HepG2 (cell line): ENCODE measurements around the gene RPS6KB1. TPM values are rescaled to one million over a fixed set of nuclear protein-coding genes. Genes with fewer than 3 reads are reported as not detected.
A peak's percentile ranks its signal among the peaks of the same experiment; 100 is the strongest.

Experiments
- ATF5 ChIP-seq: sonication (generic); formaldehyde crosslinking; IDR thresholded peaks from 2 replicates; pipeline ENCODE4 v1.4.0; 2020; ENCODE audit warnings: mild to moderate bottlenecking, low read depth, missing genetic modification reagents
- CSRNP2 ChIP-seq: sonication (generic); formaldehyde crosslinking; conservative IDR thresholded peaks from 2 replicates; pipeline ENCODE4 v1.8.0; 2022; ENCODE audit warnings: low read depth, missing genetic modification reagents
- EEA1 ChIP-seq: sonication (generic); formaldehyde crosslinking; IDR thresholded peaks from 2 replicates; pipeline ENCODE4 v1.5.1; 2020; ENCODE audit warnings: mild to moderate bottlenecking, missing genetic modification reagents, borderline replicate concordance
- FOXA3 ChIP-seq: IDR thresholded peaks from 2 replicates; pipeline ENCODE4 v1.6.1; 2016; ENCODE audit warnings: missing genetic modification reagents, missing compliant biosample characterization
- FOXJ3 ChIP-seq: sonication (generic); formaldehyde crosslinking; IDR thresholded peaks from 2 replicates; pipeline ENCODE4 v1.4.0; 2020; ENCODE audit warnings: missing genetic modification reagents, mild to moderate bottlenecking, borderline replicate concordance
- KMT2A ChIP-seq: sonication (generic); formaldehyde crosslinking; IDR thresholded peaks from 2 replicates; pipeline ENCODE4 v1.4.0; 2020; ENCODE audit warnings: missing genetic modification reagents
- NFE2 ChIP-seq: sonication (generic); formaldehyde crosslinking; IDR thresholded peaks from 2 replicates; pipeline ENCODE4 v1.4.0; 2020; ENCODE audit warnings: missing genetic modification reagents
- NFRKB ChIP-seq: fragments of 450-650 bp; IDR thresholded peaks from 2 replicates; pipeline ENCODE4 v1.6.1; 2017
- NR2C2 ChIP-seq: sonication (generic); formaldehyde crosslinking; IDR thresholded peaks from 2 replicates; pipeline ENCODE4 v1.4.0; 2020; ENCODE audit warnings: missing genetic modification reagents, mild to moderate bottlenecking, moderate library complexity, borderline replicate concordance
- RBFOX2 ChIP-seq: fragments of 200-400 bp; formaldehyde crosslinking; IDR thresholded peaks from 2 replicates; pipeline ENCODE4 v1.6.1; 2017; ENCODE audit warnings: low read depth, mild to moderate bottlenecking, low read length
- RFX1 ChIP-seq: fragments of 450-650 bp; IDR thresholded peaks from 2 replicates; pipeline ENCODE4 v1.6.1; 2017
- SSRP1 ChIP-seq: IDR thresholded peaks from 2 replicates; pipeline ENCODE4 v1.6.1; 2016; ENCODE audit warnings: control low read depth
- TP53 ChIP-seq: sonication (generic); formaldehyde crosslinking; conservative IDR thresholded peaks from 2 replicates; pipeline ENCODE4 v1.4.0; 2020; ENCODE audit warnings: missing genetic modification reagents
- U2AF1 ChIP-seq: fragments of 200-400 bp; formaldehyde crosslinking; optimal IDR thresholded peaks from 2 replicates; pipeline ENCODE3; 2017; ENCODE audit warnings: mild to moderate bottlenecking, low read depth, low read length
- ZC3H4 ChIP-seq: sonication (generic); formaldehyde crosslinking; IDR thresholded peaks from 2 replicates; pipeline ENCODE4 v1.4.0; 2020; ENCODE audit warnings: missing genetic modification reagents, borderline replicate concordance
- ZNF10 ChIP-seq: sonication (generic); formaldehyde crosslinking; IDR thresholded peaks from 2 replicates; pipeline ENCODE4 v1.4.0; 2020; ENCODE audit warnings: mild to moderate bottlenecking, low read depth, missing genetic modification reagents, borderline replicate concordance
- ZNF280B ChIP-seq: sonication (generic); formaldehyde crosslinking; IDR thresholded peaks from 2 replicates; pipeline ENCODE4 v1.5.0; 2020; ENCODE audit warnings: missing genetic modification reagents, mild to moderate bottlenecking, borderline replicate concordance
- ZNF570 ChIP-seq: sonication (generic); formaldehyde crosslinking; IDR thresholded peaks from 2 replicates; pipeline ENCODE4 v1.4.0; 2020; ENCODE audit warnings: mild to moderate bottlenecking, missing genetic modification reagents, borderline replicate concordance
- ZNF703 ChIP-seq: sonication (generic); formaldehyde crosslinking; IDR thresholded peaks from 2 replicates; pipeline ENCODE4 v1.5.1; 2020; ENCODE audit warnings: missing genetic modification reagents, mild to moderate bottlenecking, moderate library complexity, borderline replicate concordance
- ZNF709 ChIP-seq: sonication (generic); formaldehyde crosslinking; IDR thresholded peaks from 2 replicates; pipeline ENCODE4 v1.5.0; 2020; ENCODE audit warnings: mild to moderate bottlenecking, missing genetic modification reagents
- ZNF747 ChIP-seq: sonication (generic); formaldehyde crosslinking; IDR thresholded peaks from 2 replicates; pipeline ENCODE4 v1.8.1; 2023; ENCODE audit warnings: missing genetic modification reagents, mild to moderate bottlenecking, borderline replicate concordance
- ZNF878 ChIP-seq: sonication (generic); formaldehyde crosslinking; IDR thresholded peaks from 2 replicates; pipeline ENCODE4 v1.8.1; 2023; ENCODE audit warnings: mild to moderate bottlenecking, missing genetic modification reagents, moderate library complexity
- polyA plus RNA-seq, 8 experiments: library from polyadenylated mRNA; depleted of rRNA in 3 of 8; stranded (reverse) in 7 of 8; unstranded in 1 of 8; fragments of >200 nt; fragmentation: Illumina TruSeq in 4 of 8; extraction: Trizol in 4 of 8; gene quantifications; 2 replicates each; pipeline versions ENCODE4 v1.2.1 to v1.2.3, GENCODE V29; 2011 to 2016; ENCODE audit warnings: low read depth in 4 of 8, missing spikeins in 1 of 8, mixed read lengths in 1 of 8; ENCODE audit not compliant: insufficient read depth in 1 of 8
- total RNA-seq, 5 experiments: library from RNA; depleted of rRNA; stranded (reverse); fragments of >200 nt; fragmentation: Illumina TruSeq; extraction: Trizol; gene quantifications; 2 replicates each; pipeline ENCODE4 v1.2.3, GENCODE V29; 2016; ENCODE audit warnings: low read depth in 1 of 5
- TF ChIP-seq, protein P1 (sequence below): sonication (generic); formaldehyde crosslinking; IDR thresholded peaks from 2 replicates; pipeline ENCODE4 v1.5.0; 2020; ENCODE audit warnings: mild to moderate bottlenecking, missing genetic modification reagents
- TF ChIP-seq, protein P2 (sequence below): sonication (generic); formaldehyde crosslinking; IDR thresholded peaks from 2 replicates; pipeline ENCODE4 v1.8.0; 2023; ENCODE audit warnings: mild to moderate bottlenecking, missing genetic modification reagents
- TF ChIP-seq, protein P3 (sequence below): IDR thresholded peaks from 2 replicates; pipeline ENCODE4 v1.6.1; 2016

RPS6KB1 gene
- total and polyA plus RNA-seq, 2 of the 13 experiments (the other 11 are each of a cell fraction or from before 2014, with no cell fraction given), result 16.5 to 42.2 TPM

DNA sequence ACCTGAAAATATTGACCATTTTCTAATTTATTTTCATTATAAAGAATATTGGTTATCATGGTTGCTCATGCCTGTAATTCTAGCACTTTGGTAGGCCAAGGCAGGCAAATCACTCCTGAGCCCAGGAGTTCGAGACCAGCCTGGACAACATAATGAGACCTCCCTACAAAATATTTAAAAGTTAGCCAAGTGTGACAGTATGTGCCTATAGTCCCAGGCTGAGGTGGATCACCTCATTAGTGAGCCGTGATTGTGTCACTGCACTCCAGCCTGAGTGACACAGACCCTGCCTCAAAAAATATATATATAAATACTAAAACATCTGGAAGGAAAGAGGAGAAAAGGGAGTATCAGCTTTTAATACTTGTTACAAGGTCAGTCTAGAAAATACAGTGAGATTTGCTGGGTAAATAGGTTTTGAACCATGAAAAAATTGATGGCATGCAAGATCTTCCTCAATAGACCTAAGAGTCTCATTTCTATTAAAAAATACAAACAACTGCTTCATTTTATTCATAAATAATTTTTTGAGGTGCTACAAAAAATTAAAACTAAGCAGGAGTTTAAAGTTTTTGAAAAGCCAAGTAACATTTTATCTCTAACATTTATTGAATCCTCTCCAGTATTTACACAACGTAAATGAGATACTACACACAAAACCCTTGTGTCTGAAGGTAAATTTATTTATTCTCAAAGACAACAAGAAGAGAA is 47.9 kb upstream of the RPS6KB1 start (continued):
- TF ChIP-seq, protein P1, sequence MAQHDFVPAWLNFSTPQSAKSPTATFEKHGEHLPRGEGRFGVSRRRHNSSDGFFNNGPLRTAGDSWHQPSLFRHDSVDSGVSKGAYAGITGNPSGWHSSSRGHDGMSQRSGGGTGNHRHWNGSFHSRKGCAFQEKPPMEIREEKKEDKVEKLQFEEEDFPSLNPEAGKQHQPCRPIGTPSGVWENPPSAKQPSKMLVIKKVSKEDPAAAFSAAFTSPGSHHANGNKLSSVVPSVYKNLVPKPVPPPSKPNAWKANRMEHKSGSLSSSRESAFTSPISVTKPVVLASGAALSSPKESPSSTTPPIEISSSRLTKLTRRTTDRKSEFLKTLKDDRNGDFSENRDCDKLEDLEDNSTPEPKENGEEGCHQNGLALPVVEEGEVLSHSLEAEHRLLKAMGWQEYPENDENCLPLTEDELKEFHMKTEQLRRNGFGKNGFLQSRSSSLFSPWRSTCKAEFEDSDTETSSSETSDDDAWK (CRISPR knock-in tag), result no peak
- TF ChIP-seq ZNF878 (CRISPR knock-in tag), result no peak
- TF ChIP-seq, protein P2, sequence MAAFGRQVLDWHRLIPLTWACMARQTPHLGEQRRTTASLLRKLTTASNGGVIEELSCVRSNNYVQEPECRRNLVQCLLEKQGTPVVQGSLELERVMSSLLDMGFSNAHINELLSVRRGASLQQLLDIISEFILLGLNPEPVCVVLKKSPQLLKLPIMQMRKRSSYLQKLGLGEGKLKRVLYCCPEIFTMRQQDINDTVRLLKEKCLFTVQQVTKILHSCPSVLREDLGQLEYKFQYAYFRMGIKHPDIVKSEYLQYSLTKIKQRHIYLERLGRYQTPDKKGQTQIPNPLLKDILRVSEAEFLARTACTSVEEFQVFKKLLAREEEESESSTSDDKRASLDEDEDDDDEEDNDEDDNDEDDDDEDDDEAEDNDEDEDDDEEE (CRISPR knock-in tag), result no peak
- no peak for TF ChIP-seq FOXA3 (CRISPR knock-in tag)
- TF ChIP-seq RFX1, result no peak
- TF ChIP-seq ZNF570, result no peak
- TF ChIP-seq FOXJ3, result 0 out of 2 replicates have a peak, but pooled peaks have one; percentile 20
- no peak for TF ChIP-seq NFE2 (CRISPR knock-in tag)
- no peak for TF ChIP-seq ZNF747 (CRISPR knock-in tag)
- no peak for TF ChIP-seq ATF5 (CRISPR knock-in tag)
- TF ChIP-seq KMT2A (CRISPR knock-in tag), result no peak
- no peak for TF ChIP-seq TP53
- no peak for TF ChIP-seq ZNF280B (CRISPR knock-in tag)
- TF ChIP-seq CSRNP2 (CRISPR knock-in tag), result no peak
- TF ChIP-seq ZNF709 (CRISPR knock-in tag), result no peak
- TF ChIP-seq RBFOX2, result no peak
- peak; percentile 95 for TF ChIP-seq ZC3H4 (CRISPR knock-in tag)
- TF ChIP-seq ZNF703 (CRISPR knock-in tag), result no peak
- TF ChIP-seq EEA1, result no peak
- no peak for TF ChIP-seq NR2C2 (CRISPR knock-in tag)
- TF ChIP-seq SSRP1 (CRISPR knock-in tag), result no peak; the same call in 1 of the 2 replicates
- peak; percentile 45 for TF ChIP-seq U2AF1
- TF ChIP-seq, protein P3, sequence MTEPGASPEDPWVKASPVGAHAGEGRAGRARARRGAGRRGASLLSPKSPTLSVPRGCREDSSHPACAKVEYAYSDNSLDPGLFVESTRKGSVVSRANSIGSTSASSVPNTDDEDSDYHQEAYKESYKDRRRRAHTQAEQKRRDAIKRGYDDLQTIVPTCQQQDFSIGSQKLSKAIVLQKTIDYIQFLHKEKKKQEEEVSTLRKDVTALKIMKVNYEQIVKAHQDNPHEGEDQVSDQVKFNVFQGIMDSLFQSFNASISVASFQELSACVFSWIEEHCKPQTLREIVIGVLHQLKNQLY (CRISPR knock-in tag), result no peak
- TF ChIP-seq ZNF10 (CRISPR knock-in tag), result no peak
- TF ChIP-seq NFRKB, result no peak
